GM21529 (cell line): ENCODE data around the gene TMEM119.
A peak's percentile ranks its signal among the peaks of the same experiment; 100 is the strongest.
"Not testable (repeated sequence)": the region's sequence is repeated elsewhere in the genome, so short reads cannot be mapped to it uniquely, and the experiment has no call there.

ENCODE experiments used
- ATAC-seq: cut with Tn5 transposase; IDR thresholded peaks from one replicate; pipeline ENCODE4 v1.9.1; 2021; ENCODE audit not compliant: unreplicated experiment

TMEM119 gene

DNA sequence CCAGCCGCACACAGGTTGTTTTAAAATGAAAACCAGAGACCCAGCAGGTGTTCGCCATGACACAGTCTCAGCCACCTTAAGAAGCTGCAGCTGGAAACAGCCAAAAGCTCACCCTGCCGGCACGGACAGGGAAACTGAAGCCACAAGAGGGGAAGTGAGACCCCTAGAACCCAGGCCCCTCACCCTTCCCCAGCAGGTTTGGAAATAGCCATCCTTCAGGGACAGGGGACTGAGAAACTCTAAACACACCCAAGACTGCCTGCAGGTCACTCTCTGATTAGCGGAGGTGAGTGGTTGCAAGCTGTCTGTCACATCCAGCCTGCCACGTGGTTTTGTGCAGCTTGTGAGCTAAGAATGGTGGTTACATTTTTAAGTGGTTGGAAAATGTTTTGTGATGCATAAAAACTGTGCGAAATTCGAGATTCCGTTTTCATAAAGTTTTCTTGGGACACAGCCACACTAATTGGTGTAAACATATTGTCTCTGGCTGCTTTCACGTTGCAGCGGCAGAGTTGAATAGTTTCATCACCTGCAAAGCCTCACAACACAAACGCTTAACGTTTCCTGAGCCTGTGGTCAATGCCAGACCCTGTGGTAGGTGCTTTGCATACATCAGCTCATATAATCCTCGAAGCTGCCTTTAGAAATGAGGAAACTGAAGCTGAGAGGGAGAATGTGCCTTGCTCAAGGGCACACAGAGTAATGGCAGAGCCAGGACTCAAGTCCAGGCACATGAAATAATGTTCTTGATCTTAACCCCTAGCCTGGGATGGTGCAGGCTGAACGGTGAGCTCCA is 37.5 kb upstream of the TMEM119 start:
- peak; percentile 59 for ATAC-seq

GRCh38 chr12:108634341-108634751 is 36.5 kb upstream of the TMEM119 start:
- ATAC-seq, result no peak

DNA sequence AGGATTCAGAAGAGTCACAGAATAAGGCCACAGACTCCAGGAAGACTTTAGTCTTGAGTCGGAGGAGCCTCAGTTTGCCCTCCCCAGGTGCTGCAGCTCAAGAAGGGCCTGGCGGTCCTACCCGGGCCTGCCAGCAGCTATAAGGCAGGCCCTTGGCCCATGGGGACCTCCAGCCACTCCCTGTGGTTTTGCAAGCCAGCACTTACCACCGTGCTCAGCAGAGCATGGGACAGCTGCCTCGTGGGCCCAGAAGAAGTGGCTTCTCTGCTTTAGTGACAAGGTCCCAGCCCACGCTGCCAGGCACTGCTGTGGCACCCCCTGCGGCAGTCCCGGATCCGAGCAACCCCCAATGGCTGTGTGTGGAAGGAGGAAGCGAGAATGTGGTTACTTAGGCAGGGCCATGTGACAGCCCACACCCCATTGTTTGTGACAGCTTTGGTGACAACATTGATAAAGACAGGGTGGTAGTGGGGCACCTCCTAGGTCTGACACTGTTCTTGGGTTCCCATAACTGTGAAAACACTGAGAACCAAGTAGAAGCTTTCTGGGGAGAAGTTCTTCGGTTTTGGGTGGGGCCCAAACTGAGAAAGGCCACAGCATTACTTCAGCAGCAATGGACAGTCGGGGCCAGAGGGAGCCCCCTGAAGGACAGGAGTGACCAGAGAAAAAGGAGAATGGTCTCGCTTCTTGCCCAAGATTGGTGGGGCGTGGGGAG is 35.8 kb upstream of the TMEM119 start, which contains the start of gene SELPLG:
SELPLG (minus strand) TSS at position 361 of the 715 bp plus-strand sequence. CDS start 9,587 bp downstream, outside the sequence.
- ATAC-seq, result peak; percentile 47

DNA sequence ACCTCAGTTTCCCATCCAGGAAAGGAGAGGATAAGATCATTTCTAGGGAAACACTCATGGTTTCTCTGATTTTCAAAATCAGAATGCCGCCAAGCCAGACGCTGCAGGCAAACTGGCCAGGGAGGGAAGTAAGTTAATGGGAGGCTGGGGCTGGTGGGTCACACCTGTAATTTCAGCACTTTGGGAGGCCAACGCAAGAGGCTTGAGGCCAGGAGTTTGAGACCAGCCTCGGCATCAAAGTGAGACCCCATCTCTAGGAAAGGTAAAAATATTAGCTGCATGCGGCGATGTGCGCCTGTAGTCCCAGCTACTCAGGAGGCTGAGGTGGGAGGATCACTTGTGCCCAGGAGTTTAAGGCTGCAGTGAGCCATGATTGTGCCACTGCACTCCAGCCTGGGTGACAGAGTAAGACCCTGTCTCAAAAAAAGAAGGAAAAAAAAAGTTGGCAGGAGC is 35.2 kb upstream of the TMEM119 start:
- ATAC-seq, result no peak

DNA sequence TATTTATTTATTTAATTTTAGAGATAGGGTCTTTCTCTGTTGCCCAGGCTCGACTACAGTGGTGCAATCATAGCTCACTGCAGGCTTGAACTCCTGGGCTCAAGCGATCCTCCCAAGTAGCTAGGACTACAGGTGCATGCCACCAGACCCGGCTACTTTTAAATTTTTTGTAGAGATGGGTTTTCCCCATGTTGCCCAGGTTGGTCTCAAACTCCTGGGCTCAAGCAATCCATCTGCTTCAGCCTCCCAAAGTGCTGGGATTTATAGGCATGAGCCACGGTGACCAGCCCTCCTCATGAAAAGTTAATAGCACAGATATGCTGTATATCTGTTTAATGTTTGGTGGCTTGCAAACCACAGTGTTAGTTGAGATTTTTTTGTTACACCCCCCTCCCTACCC is 33.4 kb upstream of the TMEM119 start:
- ATAC-seq, result not testable (repeated sequence)

DNA sequence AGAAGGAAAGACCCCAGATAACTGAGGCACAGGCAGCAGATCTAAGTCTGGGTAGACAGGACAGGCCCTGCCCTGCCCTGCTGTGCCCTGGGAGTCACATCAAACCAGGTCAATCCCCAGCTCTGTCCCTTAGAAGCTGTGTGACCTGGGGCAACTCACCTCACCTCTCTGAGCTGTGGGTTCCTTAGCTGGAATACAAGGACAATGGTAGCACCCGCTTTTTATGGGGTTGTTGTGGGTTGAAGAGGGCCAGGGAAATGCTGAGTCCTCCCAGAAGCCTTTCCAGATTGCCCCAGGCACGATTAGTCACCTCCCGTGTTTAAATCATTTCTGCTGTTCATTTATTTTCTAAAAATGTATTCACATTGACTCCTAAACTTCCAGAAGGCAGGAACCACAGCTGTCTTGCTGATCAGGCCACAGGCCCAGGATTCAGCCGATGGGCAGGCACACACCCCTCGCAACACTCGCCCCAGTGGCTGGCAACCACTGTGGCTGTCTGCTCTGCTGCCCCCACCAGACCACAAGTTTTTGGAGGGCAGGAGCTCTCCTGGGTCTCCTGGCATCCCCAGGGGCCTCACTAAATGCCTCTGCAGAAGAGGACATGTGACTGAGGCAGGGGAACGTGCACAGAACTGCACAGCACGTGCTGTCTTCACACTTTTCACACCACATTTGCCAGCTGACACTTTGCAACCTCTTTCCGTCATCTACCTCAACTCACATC is 32.8 kb upstream of the TMEM119 start:
- ATAC-seq, result no peak

DNA sequence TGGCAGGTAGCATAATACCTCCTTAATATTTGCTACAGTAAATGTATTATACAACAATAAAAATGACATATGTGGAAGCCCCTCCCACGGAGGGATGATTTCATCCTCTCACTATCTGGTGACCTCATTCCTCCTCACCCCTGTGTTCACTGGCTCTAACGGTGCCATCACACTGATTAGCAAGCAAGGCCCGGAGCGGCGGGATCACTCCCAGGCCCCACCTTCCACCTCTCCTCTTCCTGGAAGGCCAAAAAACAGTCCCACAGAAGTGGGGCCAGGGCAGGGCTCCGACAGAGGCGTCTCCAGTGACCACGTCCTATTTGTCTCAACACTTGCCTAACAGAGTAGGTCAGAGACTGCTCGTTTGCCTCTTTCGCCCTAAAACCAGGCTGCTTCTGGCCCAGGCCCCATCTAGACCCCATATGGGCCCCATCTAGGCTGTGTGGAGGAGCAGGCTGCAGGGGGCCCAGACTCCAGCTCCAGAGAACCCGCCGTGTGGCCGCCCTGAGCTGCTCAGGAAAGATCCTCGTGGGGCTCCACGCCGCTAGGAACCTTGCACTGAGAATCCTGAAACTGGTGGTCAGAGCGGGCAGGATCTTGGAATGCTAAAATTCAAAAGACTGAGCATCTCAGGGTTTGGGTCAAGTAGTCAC is 32.1 kb upstream of the TMEM119 start:
- ATAC-seq, result no peak

GRCh38 chr12:108629151-108629550 is 31.3 kb upstream of the TMEM119 start:
- no peak for ATAC-seq

DNA sequence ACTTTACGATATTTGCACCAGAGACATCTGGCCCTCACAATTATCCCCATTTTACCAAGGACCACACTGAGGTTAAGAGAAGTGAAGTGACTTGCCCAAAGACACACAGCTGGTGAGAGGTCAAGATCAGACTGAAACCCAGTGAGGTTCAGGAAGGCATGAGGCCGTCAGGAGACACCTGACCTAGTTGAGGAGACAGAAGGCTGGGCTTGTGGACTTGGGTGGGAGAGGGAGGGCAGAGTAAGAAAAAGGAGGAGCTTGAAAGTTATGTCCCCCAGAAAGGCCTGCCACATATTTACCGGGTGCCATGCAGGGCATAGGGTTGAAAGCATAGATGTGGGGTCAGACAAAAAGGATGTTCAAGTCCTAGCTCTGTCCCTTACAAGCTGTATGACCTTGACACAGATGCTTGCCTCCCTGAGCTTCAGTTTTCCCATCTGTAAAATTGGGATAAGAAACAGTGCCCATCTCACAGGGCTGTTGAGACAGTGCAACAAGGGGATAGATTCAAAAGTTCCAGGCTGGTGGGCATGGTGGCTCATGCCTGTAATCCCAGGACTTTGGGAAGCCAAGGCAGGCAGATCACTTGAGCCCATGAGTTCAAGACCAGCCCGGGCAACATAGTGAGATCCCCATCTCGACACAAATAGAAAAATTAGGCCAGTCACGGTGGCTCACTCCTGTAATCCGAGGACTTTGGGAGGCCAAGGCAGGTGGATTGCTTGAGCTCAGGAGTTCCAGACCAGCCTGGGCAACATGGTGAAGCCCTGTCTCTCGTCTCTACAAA is 29.4 kb upstream of the TMEM119 start:
- ATAC-seq, result no peak

GRCh38 chr12:108625228-108625627 is 27.3 kb upstream of the TMEM119 start:
- ATAC-seq, result no peak

DNA sequence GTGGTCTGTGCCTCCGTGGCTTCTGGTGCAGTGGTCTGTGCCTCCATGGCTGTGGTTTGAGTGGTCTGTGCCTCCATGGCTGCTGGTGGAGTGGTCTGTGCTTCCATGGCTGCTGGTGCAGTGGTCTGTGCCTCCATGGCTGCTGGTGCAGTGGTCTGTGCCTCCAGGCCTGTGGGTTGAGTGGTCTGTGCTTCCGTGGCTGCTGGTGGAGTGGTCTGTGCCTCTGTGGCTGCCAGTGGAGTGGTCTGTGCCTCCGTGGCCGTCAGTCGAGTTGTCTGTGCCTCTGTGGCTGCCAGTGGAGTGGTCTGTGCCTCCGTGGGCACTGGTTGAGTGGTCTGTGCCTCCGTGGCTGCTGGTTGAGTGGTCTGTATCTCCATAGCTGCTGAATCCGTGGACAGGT is 25.7 kb upstream of the TMEM119 start:
- ATAC-seq, result no peak

- ATAC-seq, result no peak
Measured at GRCh38 chr12:108622921-108623514, 25.1 kb upstream of the TMEM119 start.

- no peak for ATAC-seq
Measured at GRCh38 chr12:108622421-108622820, 24.5 kb upstream of the TMEM119 start.

DNA sequence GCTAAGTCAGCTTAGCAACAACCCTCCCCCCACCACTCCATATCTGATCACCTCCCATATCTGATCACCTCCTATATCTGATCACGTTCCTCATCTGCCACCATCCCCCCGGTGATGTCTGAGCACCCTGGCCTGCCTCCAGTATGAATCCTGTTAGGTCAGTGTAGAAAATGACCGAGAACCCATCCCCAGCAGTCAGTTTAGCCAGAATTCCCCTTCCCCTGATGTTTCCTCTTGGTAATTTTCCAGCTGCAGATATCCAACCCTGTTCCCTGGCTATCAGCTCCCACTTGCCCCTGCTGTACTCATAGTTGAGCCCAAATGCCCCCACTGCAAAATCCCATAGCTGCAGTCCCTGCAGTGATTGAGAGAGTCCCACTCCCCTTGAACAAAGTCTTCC is 23.3 kb upstream of the TMEM119 start:
- no peak for ATAC-seq

DNA sequence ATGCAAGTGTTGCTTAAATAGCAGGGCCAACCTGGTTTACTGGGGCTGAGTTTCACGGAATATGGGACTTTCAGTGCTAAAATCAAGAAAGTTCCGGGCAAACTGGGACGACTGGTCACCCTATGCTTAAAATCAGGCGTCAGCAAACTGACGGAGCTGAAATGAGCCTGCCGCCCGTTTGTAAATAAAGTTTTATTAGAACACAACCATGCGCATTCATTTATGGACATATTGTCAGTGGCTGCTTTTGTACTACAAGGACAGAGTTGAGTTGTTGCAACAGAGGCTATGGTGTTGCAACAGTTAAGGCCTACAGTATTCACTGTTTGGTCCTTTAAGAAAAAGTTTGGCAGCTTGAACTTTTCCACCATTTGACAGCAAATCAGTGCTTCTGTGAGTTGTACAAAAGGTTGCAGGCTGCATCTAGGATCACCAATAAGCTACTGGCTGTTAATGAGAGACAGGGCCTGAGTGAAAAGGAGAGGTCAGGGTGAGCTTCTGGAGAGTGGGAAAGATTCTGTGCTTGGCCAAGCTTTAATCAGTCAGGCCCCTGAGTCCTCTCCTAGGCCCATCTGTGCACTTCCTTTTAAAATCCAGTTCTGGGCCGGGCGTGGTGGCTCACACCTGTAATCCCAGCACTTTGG is 22.5 kb upstream of the TMEM119 start:
- ATAC-seq, result no peak

DNA sequence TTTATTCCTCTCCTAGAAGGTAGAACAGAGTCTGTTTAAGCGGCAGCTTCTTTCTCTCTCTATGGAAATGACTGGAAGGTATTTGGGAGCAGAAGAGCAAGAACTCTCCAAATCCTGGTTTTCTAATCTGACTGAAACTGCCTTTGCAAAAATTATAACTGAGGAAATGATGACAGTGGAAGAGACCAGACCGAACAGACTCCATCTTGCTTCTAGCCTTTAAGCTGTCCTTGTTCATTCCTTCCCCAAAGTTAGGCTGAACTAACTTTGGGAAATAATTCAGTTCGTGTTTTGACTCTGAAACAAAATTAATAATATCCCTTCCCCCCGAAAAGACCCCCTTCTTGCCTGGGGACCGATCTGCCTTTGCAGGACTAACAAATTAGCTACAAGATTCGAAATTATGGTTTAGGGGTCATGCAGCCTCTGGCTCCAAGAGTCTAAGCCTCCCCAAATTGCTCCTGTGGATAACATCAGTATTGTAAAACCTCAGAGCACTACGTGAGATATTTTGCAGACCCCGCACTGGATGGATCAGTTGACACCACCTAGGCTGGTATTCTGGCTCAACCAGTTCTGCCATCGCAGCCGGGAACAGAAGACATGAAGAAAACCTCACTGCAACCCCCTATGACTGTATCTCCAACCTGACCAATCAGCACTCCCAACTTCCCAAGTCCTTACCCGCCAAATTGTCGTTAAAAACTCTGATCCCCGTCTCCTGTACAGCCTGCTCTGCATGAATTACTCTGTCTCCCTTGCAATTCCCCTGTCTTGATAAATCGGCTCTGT is 21.7 kb upstream of the TMEM119 start:
- ATAC-seq, result no peak

- ATAC-seq, result not testable (repeated sequence)
Measured at GRCh38 chr12:108618953-108619274, 21.0 kb upstream of the TMEM119 start.

- peak; percentile 40 for ATAC-seq
Measured at GRCh38 chr12:108618079-108618952, 20.4 kb upstream of the TMEM119 start.
